ENCODE results near the gene VPS13D. TPM values are rescaled to one million over a fixed set of nuclear protein-coding genes. Genes with fewer than 3 reads are reported as not detected.

Gene VPS13D
- total RNA-seq, 1 experiment from 2014 or later: 33.1 TPM

DNA sequence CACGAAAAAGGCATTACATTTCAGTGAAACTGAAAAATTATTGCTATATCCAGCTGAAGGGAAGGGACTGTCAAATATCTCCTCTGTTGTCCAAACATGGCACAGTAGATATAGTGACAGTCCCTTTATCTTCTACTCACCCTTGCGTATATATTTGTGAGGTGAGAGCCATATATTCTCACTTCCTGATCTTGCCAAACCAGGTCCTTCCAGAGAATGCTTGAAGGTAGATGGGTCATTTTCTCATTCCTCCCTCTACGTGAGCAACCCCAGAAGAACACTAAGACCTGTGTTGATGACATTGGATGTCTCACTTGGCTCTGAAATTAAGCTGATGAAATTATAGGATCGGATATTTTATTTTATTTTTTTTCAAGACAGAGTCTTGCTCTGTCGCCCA, 237.0 kb downstream of the VPS13D start:
- Histone ChIP-seq H3K27me3 (ENCODE audit: control insufficient read depth, insufficient read depth, low read length) (no peaks in the 10 kb centered on the region), H3K4me3 (ENCODE audit: low read depth in 2 of 2, low read length in 2 of 2) (no peak overlapping the region), H3K9me3 (ENCODE audit: control insufficient read depth, insufficient read depth, low read depth, low read length) (no peaks in the 10 kb centered on the region), H3K27ac (ENCODE audit: low read length) (peak overlapping the region; percentile 59; the same call in 1 of the 2 replicates), H3K36me3 (ENCODE audit: control insufficient read depth, insufficient read depth, low read length) (no peaks in the 10 kb centered on the region), H3K4me1 (ENCODE audit: control insufficient read depth, insufficient read depth, low read length) (peaks cover 22% of the 10 kb centered on the region)
- ATAC-seq (no peak), DNase-seq (ENCODE audit: low read depth, low spot score) (no peak)
- intact Hi-C loops (cut with micrococcal nuclease; ENCODE audit: unreplicated experiment): no loop called here
- BruUV-seq (replicated peaks): no TSS peak
- TF ChIP-seq, protein P1, sequence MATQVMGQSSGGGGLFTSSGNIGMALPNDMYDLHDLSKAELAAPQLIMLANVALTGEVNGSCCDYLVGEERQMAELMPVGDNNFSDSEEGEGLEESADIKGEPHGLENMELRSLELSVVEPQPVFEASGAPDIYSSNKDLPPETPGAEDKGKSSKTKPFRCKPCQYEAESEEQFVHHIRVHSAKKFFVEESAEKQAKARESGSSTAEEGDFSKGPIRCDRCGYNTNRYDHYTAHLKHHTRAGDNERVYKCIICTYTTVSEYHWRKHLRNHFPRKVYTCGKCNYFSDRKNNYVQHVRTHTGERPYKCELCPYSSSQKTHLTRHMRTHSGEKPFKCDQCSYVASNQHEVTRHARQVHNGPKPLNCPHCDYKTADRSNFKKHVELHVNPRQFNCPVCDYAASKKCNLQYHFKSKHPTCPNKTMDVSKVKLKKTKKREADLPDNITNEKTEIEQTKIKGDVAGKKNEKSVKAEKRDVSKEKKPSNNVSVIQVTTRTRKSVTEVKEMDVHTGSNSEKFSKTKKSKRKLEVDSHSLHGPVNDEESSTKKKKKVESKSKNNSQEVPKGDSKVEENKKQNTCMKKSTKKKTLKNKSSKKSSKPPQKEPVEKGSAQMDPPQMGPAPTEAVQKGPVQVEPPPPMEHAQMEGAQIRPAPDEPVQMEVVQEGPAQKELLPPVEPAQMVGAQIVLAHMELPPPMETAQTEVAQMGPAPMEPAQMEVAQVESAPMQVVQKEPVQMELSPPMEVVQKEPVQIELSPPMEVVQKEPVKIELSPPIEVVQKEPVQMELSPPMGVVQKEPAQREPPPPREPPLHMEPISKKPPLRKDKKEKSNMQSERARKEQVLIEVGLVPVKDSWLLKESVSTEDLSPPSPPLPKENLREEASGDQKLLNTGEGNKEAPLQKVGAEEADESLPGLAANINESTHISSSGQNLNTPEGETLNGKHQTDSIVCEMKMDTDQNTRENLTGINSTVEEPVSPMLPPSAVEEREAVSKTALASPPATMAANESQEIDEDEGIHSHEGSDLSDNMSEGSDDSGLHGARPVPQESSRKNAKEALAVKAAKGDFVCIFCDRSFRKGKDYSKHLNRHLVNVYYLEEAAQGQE (IDR thresholded peaks at IDR 0.05; ENCODE audit: insufficient read depth in 1 of 2, low read depth in 2 of 2, low read length in 1 of 2): no peak
- TF ChIP-seq TCF7L2 (IDR thresholded peaks at IDR 0.05; ENCODE audit: low read depth, low read length) (no peak), SIN3A (IDR thresholded peaks at IDR 0.05; ENCODE audit: borderline replicate concordance, insufficient read depth, low read depth, low read length) (no peak), POLR2AphosphoS5 (IDR thresholded peaks at IDR 0.05; ENCODE audit: low read depth, low read length) (no peak)
- TF ChIP-seq, protein P2, sequence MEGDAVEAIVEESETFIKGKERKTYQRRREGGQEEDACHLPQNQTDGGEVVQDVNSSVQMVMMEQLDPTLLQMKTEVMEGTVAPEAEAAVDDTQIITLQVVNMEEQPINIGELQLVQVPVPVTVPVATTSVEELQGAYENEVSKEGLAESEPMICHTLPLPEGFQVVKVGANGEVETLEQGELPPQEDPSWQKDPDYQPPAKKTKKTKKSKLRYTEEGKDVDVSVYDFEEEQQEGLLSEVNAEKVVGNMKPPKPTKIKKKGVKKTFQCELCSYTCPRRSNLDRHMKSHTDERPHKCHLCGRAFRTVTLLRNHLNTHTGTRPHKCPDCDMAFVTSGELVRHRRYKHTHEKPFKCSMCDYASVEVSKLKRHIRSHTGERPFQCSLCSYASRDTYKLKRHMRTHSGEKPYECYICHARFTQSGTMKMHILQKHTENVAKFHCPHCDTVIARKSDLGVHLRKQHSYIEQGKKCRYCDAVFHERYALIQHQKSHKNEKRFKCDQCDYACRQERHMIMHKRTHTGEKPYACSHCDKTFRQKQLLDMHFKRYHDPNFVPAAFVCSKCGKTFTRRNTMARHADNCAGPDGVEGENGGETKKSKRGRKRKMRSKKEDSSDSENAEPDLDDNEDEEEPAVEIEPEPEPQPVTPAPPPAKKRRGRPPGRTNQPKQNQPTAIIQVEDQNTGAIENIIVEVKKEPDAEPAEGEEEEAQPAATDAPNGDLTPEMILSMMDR (IDR thresholded peaks at IDR 0.05): no peak
- ChIA-PET CTCF (no interaction called here), POLR2A (no interaction called here)
- in situ Hi-C loops (cut with HindIII; ENCODE audit: low pct_unique_long_range_greater_than_20kb, low sequenced_read_pairs): no loop called here

DNA sequence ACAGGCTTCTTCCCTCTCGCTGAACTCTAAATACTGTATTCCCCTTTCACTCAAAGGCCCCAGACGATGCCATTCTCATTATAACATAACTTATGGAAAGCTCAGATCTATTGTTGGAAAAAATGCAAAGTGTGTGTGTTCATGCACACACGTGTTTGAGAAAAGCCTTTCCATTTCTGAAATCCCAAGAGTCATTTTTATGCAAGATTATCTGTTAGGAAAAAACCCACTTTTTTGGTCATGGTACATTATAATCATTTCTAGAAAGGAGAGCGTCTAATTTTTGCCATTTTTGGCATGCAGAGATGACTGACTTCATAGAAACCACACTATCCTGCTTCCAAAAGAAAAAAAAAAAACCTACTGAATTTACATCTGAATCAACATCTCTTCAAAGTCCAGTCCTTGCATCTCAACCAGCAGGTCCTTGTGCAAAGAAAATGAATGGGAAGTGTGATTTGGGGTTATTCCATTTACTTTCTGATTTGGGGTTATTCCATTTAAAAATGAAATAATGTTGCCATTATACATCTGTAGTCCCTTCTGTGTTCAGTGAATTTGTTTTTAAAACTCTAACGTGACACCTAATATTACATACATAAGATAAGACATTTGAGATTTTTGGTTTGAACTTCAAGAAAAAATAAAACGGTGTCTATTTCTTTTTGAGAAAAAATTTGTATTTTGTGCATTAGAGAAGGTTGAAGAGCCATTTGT, 237.9 kb downstream of the VPS13D start:
- H3K9me3 ChIP-seq (ENCODE audit: control insufficient read depth, insufficient read depth, low read depth, low read length): 0 out of 2 replicates have a peak, but pooled peaks cover 2% of the 10 kb centered on the region
- in situ Hi-C loops (cut with HindIII; ENCODE audit: low pct_unique_long_range_greater_than_20kb, low sequenced_read_pairs): no loop called here
- ATAC-seq (no peak), DNase-seq (ENCODE audit: low read depth, low spot score) (no peak)
- H3K4me1 ChIP-seq (ENCODE audit: control insufficient read depth, insufficient read depth, low read length): peaks cover 22% of the 10 kb centered on the region
- intact Hi-C loops (cut with micrococcal nuclease; ENCODE audit: unreplicated experiment): no loop called here
- TF ChIP-seq, protein P1 (IDR thresholded peaks at IDR 0.05; ENCODE audit: insufficient read depth in 1 of 2, low read depth in 2 of 2, low read length in 1 of 2): no peak
- no peak for TF ChIP-seq POLR2AphosphoS5 (IDR thresholded peaks at IDR 0.05; ENCODE audit: low read depth, low read length)
- TF ChIP-seq, protein P2 (IDR thresholded peaks at IDR 0.05): no peak
- no peak for TF ChIP-seq TCF7L2 (IDR thresholded peaks at IDR 0.05; ENCODE audit: low read depth, low read length)
- TF ChIP-seq SIN3A (IDR thresholded peaks at IDR 0.05; ENCODE audit: borderline replicate concordance, insufficient read depth, low read depth, low read length): no peak
- ChIA-PET POLR2A (no interaction called here), CTCF (no interaction called here)
- no peaks in the 10 kb centered on the region for H3K27me3 ChIP-seq (ENCODE audit: control insufficient read depth, insufficient read depth, low read length)
- H3K36me3 ChIP-seq (ENCODE audit: control insufficient read depth, insufficient read depth, low read length): no peaks in the 10 kb centered on the region
- H3K27ac ChIP-seq (ENCODE audit: low read length): no peak overlapping the region
- no peak overlapping the region for H3K4me3 ChIP-seq (ENCODE audit: low read depth in 2 of 2, low read length in 2 of 2)
- no TSS peak for BruUV-seq (replicated peaks)

Data from Panc1 (cell line).